IPS-NIHi11 (cell line): ENCODE measurements around the gene KSR1.

Source experiments
- DNase-seq: peaks from one replicate; pipeline ENCODE4 v3.0.0; 2012; ENCODE audit warnings: mixed read lengths, low spot score

Gene KSR1

GRCh38 chr17:27550974-27551505, 94.8 kb downstream of the KSR1 start:
- no peak for DNase-seq

DNA sequence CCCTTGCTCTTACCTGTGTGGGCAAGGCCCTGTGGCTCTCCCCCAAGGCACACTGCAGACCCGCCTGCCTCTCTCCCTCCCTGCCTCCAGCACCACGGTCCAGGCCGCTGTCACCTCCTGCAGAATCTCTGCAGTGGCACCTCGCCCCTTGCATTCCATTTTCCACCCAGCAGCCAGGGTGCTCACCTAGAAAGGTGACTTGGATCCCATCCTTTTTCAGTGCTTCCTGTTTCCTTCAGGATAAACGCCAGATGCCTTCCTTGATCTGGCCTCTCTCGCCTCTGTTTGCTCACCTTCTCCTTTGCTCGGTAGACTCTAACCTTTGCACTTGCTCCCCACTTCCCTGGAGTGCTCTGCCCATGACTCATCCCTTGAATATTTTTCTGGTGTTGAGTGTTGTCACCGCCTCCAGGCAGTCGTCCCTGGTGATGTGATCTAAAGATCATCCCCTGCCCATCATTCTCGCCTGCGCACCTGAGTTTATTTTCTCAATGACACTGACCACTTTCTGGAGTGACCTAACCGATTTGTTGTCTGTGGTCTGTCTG, 95.5 kb downstream of the KSR1 start:
- no peak for DNase-seq

- no peak for DNase-seq
Measured at GRCh38 chr17:27552276-27552732, 96.1 kb downstream of the KSR1 start.

- no peak for DNase-seq
Measured at GRCh38 chr17:27553019-27553511, 96.8 kb downstream of the KSR1 start.

DNA sequence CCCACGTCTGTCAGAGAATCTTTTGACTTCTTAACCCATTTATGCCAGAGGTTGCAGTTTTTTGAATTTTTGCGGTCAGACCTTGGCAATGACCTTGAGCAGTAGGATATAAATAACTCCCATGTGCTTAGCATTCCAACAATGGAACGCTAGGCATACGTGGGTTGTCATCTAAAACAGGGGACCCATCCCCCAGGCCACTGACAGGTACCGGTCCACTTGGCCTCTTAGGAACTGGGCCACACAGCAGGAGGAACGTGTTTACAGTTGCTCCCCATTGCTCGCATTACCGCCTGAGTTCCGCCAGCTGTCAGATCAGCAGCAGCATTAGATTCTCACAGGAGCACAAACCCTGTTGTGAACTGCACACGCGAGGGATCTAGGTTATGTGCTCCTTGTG, 97.9 kb downstream of the KSR1 start:
- no peak for DNase-seq

GRCh38 chr17:27554911-27555310, 98.7 kb downstream of the KSR1 start:
- no peak for DNase-seq

GRCh38 chr17:27555339-27555738, 99.1 kb downstream of the KSR1 start:
- DNase-seq = no peak

DNA sequence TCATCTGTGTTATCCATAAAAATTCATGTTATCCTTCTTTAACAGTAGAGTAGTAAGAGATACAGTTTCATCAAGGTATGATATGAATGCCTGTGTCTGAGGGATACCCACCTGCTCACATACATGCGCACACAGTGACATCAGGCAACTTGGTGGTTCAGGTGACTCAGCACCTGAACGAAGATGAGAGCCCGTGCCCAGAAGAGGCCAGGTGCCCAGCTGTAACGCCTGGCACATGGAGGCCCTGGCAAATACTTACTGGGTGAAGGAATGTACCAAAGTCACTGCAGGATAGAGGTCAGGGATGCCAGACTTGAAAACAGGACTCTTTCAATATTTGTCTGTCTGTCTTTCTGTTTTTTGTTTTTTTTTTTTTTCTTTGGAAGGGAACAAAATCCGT, 102.1 kb downstream of the KSR1 start:
- DNase-seq = no peak

DNA sequence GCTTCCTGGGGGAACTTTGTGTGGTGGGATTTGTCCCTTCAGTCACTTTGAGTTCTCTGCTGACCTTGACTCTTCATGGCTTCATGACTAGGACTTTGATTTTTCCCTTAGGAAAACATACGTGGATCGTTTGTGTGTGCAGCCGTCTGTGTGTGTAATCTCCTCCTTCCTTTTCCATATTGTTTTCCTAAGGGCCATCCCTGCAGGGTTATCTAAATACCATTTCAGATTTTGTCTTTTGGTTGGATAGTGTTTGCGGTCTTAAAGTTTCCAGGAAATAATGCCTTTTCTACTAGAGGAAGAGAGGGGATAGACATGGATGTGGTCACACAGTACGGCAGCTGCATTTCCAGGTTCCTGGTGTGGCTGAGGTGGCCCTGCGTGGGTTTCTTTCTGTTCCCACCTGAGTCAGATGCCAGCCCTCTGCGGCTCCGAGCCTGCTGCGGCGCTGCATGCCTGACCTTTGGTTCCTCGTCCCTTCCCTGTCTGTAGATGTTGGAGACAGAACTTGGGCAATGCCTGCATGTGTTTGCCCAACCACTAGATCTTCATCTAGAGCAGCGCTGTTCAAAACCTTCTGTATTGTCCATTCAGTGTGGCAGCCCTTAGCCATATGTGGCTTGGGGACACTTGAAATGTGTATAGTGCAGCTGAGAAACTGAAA, 102.7 kb downstream of the KSR1 start:
- no peak for DNase-seq

DNA sequence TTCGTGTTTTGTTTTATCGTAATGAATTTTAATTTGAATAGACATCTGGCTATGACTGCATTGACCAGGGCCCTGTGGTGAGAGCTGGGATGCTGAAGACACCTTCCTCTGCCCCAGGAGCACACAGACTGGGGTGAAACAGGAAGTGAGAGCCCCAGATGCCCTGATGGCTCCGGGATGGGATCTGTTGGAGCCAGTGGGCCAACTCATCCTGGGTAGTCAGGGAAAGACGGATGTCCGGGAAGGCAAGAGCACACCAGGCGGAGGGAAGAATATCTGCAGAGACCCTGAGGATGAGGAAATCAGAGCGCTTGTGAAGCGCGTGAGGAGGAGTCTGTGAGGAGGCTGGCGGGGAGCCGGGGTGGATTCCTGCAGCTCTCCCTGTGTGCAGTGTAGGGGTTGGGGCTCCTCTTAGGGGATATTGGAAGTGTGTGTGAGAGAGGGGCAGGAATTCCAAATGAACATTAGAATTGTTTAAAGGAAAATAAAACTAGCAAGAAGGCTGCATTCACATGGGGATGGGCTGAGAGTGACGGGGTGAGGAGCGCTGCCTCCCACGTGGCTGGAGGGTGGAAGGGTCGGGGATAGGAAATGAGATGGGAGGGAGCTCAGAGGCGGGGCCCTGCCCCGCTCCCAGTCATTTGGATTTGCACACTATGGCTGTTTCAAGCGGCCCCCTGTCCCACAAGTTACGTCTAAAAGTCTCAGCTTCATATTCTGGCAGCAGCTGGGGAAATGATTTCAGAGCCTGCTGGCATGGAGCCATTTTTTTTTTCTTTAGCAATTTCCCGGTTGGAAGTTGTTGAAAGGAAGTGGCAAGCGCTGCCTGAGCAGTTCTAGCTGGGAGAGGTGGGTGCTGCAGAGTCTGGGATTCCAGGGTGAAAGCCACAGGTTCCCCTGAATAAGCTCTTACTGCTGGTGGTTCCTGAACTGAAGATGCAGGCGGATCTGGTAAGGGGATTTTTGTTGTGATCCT, 103.5 kb downstream of the KSR1 start:
- no peak for DNase-seq

GRCh38 chr17:27560668-27561067, 104.4 kb downstream of the KSR1 start:
- no peak for DNase-seq

- DNase-seq = no peak
Measured at GRCh38 chr17:27562777-27563455, 106.7 kb downstream of the KSR1 start.

DNA sequence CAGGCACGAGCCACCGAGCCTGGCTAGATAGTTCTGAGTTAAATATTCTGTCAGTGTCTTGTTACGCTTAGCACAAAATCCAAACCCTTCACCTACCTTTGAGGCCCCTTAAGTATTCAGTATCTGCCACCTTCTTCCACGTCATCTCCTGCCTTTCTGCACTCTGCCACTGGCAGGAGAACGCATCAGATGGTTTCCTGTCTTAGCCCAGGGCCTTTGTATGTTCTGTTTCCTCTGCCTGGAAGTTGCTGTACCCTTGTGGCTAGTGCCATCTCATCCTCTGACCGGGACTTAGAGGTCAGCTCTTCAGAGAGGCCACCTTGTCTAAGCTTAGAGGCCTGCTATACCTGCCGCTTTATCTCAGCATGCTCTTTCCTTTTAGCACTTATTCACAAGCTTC, 107.3 kb downstream of the KSR1 start:
- no peak for DNase-seq

- no peak for DNase-seq
Measured at GRCh38 chr17:27564463-27564862, 108.2 kb downstream of the KSR1 start.

- no peak for DNase-seq
Measured at GRCh38 chr17:27565874-27566670, 109.8 kb downstream of the KSR1 start.

- no peak for DNase-seq
Measured at GRCh38 chr17:27566671-27567562, 110.7 kb downstream of the KSR1 start.

DNA sequence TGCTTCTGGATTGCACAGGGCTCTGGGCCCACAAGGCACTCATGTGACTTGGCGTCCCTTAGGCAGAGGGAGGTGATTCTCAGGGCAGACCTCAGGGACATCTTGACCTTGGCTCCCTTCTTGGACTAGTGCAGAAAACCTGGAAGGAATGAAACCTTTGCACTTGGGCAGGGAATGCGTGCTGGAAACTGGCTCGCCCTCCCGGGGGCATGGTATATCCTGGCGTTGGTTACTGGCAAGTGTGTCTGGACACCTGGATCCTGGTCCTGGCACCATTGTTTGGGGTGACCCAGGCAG, 111.3 kb downstream of the KSR1 start:
- DNase-seq = no peak

DNA sequence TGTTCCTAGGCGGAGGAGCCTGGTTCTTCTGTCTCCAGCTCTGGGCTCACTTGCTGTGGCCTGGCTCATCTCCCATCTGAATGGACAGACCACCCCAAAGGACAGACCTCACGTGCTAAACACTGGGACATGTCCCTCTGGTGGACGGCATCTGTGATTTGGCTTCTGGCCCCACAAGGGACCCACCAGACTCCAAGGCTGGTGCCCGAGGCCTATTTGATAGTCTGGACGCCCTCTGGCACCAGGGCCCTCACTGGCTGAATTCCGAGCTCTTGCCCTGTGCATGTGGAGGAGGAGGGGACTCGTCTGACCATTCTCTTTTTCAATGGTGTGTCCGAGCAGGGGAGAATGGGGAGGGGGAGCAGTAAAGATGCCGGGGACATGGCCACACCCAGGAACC, 112.0 kb downstream of the KSR1 start:
- DNase-seq = no peak

DNA sequence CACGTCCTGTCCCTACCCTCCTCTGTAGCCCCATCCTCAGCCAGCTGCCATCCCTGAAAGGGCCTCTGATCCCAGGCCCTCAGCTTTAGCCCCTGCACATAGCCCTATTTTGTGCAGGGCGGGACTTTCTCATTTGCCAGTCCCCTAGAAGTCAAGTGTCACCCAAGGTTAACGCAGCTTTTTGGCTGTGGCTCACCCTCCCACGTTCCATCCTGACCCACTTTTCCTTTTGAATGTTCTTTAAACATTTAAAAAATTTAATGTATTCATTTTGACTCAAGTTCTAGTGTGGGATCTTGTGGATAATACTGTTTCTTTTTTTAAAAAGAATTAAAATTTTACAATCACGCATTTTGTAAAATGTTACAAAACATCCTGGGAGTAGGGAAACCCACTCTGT, 112.6 kb downstream of the KSR1 start:
- no peak for DNase-seq

- DNase-seq = peak; percentile 82
Measured at GRCh38 chr17:27569257-27569722, 113.0 kb downstream of the KSR1 start.
